Prostate gland (tissue), 2 donors: ENCODE data around the gene CPT1B. TPM values are rescaled to one million over a fixed set of nuclear protein-coding genes. Genes with fewer than 3 reads are reported as not detected.

Experiments used
- DNase-seq: peaks from one replicate; pipeline ENCODE4 v3.0.0-alpha.2; 2019; ENCODE audit warnings: low spot score
- H3K27ac ChIP-seq, 2 donors: fragments of 200-600 bp; sonication (generic); 2 replicates each; pipeline ENCODE4 v1.5.1; 2017 to 2019
- H3K27me3 ChIP-seq: fragments of 200-600 bp; sonication (generic); replicated peaks from 2 replicates; pipeline ENCODE4 v1.5.1; 2019; ENCODE audit not compliant: insufficient read depth
- H3K36me3 ChIP-seq, 2 donors: fragments of 200-600 bp; sonication (generic); 1 replicate in 1 of 2; 2 replicates in 1 of 2; pipeline versions ENCODE4 v1.5.1 to v1.8.1; 2017 to 2019
- H3K4me1 ChIP-seq: fragments of 200-600 bp; sonication (generic); replicated peaks from 2 replicates; pipeline ENCODE4 v1.5.1; 2019
- H3K4me3 ChIP-seq, 2 donors: fragments of 200-600 bp; sonication (generic); 2 replicates each; pipeline ENCODE4 v1.5.1; 2017 to 2019
- H3K9me3 ChIP-seq: fragments of 200-600 bp; sonication (generic); 2 replicates; pipeline ENCODE4 v1.5.1; 2017
- CTCF ChIP-seq, 4 experiments: fragments of 200-600 bp in 2 of 4; fragments of 450-650 bp in 2 of 4; sonication (generic) in 2 of 4; IDR thresholded peaks; 1 replicate in 3 of 4; 2 replicates in 1 of 4; pipeline ENCODE4 v1.5.1; 2016 to 2019; ENCODE audit warnings: antibody characterized with exemption in 4 of 4, mild to moderate bottlenecking in 2 of 4, moderate library complexity in 2 of 4
- POLR2A ChIP-seq: fragments of 450-650 bp; IDR thresholded peaks from one replicate; pipeline ENCODE4 v1.6.1; 2016; ENCODE audit warnings: antibody characterized with exemption, mild to moderate bottlenecking
- POLR2AphosphoS5 ChIP-seq: sonication (generic); formaldehyde crosslinking; IDR thresholded peaks from one replicate; pipeline ENCODE4 v1.6.1; 2017; ENCODE audit warnings: antibody characterized with exemption
- WGBS: methylation state at CpG from one replicate; pipeline ENCODE4 v1.1.5; 2018; 5-methylcytosine and 5-hydroxymethylcytosine counted together
- intact Hi-C: fragments of 100-400 bp; cut with DNase I; formaldehyde crosslinking; loops from one replicate; pipeline ENCODE4 v1.14.2; 2022
- total RNA-seq, 2 donors: library from RNA; depleted of rRNA; stranded (reverse); fragments of >200 nt; gene quantifications; one replicate each; pipeline ENCODE4 v1.1.0, GENCODE V29; 2016

The CPT1B gene
- total RNA-seq, 2 donors from 2014 or later, result 13.1 to 31.4 TPM

GRCh38 chr22:50585781-50586180 lies 7.6 kb upstream of the CPT1B start:
- Histone ChIP-seq H3K9me3 (no peaks in the 10 kb centered on the region), H3K36me3 (no peaks in the 10 kb centered on the region), H3K27ac (no peak overlapping the region), H3K27me3 (no peaks in the 10 kb centered on the region), H3K4me3 (no peak overlapping the region), H3K4me1 (peaks cover 12% of the 10 kb centered on the region)
- intact Hi-C loops, result no loop called here
- TF ChIP-seq POLR2A (no peak), CTCF (IDR thresholded peaks at IDR 0.05) (no peak), POLR2AphosphoS5 (no peak)
- DNase-seq, result no peak
- 92% methylated on average over 8 of the region's 8 CpGs for WGBS

GRCh38 chr22:50585238-50585637 lies 7.0 kb upstream of the CPT1B start:
- TF ChIP-seq POLR2AphosphoS5 (no peak), CTCF (IDR thresholded peaks at IDR 0.05) (no peak), POLR2A (no peak)
- Histone ChIP-seq H3K36me3 (no peaks in the 10 kb centered on the region), H3K9me3 (no peaks in the 10 kb centered on the region), H3K4me1 (peaks cover 12% of the 10 kb centered on the region), H3K27me3 (no peaks in the 10 kb centered on the region), H3K27ac (no peak overlapping the region), H3K4me3 (no peak overlapping the region)
- 87% methylated on average over 3 of the region's 3 CpGs for WGBS
- no peak for DNase-seq
- intact Hi-C loops, result no loop called here

GRCh38 chr22:50584106-50585096 lies 6.2 kb upstream of the CPT1B start:
- 91% methylated on average over 23 of the region's 23 CpGs for WGBS
- Histone ChIP-seq H3K9me3 (no peaks in the 10 kb centered on the region), H3K27ac (no peak overlapping the region), H3K4me3 (no peak overlapping the region), H3K36me3 (no peaks in the 10 kb centered on the region), H3K4me1 (peaks cover 12% of the 10 kb centered on the region), H3K27me3 (no peaks in the 10 kb centered on the region)
- TF ChIP-seq CTCF (IDR thresholded peaks at IDR 0.05) (no peak), POLR2A (no peak), POLR2AphosphoS5 (no peak)
- no peak for DNase-seq
- intact Hi-C loops, result loop anchor here (5.0 kb wide), 1 partner anchor 43 kb away; the partner anchor contains the start of gene ARSA

GRCh38 chr22:50583294-50583861 lies 5.2 kb upstream of the CPT1B start:
- DNase-seq, result no peak
- Histone ChIP-seq H3K4me3 (peak overlapping the region; percentile 71 to 84), H3K27me3 (no peaks in the 10 kb centered on the region), H3K9me3 (no peaks in the 10 kb centered on the region), H3K36me3 (no peaks in the 10 kb centered on the region), H3K27ac (peak overlapping the region; percentile 95 to 98), H3K4me1 (peaks cover 12% of the 10 kb centered on the region)
- 5% methylated on average over 37 of the region's 37 CpGs for WGBS
- TF ChIP-seq POLR2A, result no peak
- TF ChIP-seq CTCF (IDR thresholded peaks at IDR 0.05), result no peak
- no peak for TF ChIP-seq POLR2AphosphoS5
- intact Hi-C loops, result loop anchor here (5.0 kb wide), 1 partner anchor 44 kb away; the partner anchor contains the start of gene ARSA
